Stimulated activated CD4-positive, alpha-beta T cell treated with anti-CD3 and anti-CD28 coated beads, TNF-alpha, amount 100 ng/mL, for 48 hours (primary cell): ENCODE results near the gene LSM14A.

Experiments
- DNase-seq, 3 donors: peaks; one replicate each; pipeline ENCODE4 v3.0.0-alpha.2; 2020; ENCODE audit warnings: low read depth in 3 of 3

The LSM14A gene

DNA sequence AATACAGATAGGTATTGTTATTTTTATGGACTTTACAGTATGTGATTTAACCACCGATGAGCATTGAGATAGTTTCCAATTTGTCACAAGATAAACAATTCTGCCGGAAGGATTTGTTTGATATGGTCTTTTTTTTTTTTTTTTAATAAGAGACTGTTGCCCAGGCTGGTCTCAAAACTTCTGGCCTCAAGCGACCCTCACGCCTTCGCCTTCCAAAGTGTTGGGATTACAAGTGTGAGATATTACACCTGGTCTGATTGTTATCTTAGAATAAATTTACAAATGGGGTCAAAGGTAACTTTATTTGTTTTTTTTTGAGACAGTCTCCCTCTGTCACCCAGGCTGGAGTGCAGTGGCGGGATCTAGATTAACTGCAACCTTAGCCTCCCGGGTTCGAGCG is 83.2 kb downstream of the LSM14A start:
- DNase-seq, result no peak

DNA sequence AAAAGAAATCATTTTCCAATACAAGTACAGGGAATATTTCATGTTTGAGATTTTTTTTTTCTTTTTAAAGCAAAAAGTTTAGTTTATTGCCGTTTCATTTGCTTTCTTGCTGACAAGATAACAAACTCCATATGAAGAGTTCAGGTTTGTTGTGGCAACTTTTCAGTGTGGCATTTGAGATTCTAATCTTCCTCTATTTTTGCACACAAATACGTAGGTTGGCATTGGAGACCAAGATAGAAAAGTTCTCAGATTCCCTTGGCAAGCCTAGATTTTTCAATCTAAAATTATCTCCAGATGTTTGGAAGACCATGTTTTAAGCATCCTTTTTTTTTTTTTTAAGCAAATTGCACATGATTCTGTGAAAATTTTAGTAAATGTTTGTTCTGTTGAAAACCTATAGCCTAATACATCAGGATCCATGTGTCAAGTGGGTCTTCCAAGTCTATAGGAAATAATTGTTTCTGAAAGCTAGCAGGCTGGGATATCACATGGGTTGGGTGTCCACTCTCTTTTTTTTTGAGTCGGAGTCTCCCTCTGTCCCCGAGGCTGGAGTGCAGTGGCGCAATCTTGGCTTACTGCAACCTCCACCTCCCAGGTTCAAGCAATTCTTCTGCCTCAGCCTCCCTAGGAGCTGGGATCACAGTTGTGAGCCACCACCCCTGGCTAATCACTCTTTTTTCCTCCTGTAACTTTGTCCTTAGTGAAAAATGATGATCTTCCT is 84.7 kb downstream of the LSM14A start:
- DNase-seq, result no peak

DNA sequence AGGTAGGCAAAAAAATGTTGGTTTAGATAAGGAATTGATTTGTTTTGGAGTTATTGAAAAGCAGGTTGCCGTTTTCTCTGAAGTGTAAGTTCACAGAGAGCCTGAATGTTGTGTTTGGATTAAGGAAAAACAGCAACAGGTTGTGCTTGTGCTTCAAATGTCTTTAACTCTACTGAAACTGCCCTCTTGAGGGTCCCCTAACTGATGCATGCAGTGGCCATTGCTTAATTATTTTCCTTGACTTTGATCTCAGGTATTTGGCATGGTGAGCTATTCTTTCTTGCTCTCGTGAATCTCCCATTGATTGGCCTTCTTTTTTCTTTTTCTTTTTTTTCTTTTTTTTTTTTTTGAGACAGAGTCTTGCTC is 85.2 kb downstream of the LSM14A start:
- DNase-seq, result no peak

DNA sequence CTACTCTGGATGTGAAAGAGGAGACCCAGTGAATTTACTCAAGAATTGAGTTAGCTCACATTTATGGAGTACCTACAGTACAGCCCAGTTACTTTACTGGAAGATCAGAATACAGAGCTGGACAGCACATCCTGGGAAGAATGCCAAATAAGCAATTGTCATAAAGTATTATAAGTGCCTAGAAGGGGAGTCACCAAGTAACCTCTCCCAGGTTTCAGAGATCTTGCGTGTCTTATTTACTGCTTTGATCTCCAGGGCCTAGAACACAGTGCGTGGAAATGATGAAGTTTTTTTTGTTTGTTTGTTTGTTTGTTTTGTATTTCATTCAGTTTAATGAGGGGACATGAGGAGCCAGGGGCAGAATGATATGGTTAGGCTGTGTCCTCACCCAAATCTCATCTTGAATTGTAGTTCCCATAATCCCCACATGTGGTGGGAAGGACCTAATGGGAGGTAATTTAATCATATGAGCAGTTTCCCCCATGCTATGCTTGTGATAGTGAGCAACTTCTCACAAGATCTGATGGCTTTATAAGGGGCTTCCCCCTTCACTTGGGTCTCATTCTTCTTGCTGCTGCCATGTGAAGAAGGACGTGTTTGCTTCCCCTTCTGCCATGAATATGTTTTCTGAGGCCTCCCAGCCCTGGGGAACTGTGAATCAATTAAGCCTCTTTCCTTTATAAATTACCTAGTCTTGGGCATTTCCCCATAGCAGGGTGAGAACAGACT is 87.2 kb downstream of the LSM14A start:
- DNase-seq, result no peak

DNA sequence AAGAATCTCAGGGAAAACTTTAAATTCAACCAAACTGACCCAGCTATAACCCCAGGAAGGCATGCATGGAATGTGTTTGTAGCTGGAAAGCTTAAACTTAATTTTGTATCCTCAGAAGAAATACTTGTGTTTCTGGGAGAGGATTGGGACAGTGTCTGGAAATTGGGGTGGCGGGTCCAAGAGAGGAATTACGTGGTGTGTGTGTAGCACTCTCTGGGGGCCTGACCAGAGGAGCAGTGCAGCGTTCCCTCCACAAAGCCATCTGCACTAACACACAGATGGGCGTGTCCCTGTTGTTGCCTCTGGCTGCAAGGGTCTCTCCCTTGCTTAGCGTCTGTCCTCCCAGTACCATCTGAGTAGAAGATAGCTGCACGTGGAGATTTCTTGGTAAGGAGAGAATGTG is 88.5 kb downstream of the LSM14A start:
- no peak for DNase-seq

DNA sequence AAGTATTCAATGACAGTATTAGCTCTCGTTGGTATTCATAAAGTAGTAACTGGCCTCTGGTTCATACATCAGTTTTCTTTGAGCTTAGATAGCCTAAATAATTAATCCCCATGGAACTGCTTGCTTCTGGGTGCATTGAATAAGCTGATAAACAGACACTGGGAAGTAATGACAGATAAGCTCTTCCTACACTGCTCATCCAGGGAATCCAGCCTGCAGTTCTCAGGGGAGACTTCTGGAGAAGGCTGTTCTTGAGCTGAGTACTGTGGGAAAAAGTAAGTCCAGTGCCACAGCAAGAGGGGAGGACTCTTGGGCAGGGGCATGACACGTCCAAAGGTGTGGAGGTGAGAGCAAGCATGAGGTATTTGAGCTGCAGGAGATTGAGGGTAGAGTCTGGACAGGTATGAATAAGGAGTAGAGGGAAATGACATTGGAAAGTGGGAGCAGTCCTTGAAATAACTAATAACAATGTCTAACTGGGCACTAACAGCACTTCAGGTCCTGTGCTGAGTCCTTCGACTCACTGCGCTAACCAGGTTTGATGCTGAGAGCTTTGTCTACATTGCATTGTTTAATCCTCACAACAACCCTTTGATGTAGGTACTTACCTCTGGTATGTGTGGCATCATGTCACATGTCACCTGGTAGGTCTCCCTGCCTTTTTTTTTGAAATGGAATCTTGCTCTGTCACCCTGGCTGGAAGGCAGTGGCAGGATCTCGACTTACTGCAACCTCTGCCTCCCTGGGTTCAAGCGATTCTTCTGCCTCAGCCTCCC is 89.2 kb downstream of the LSM14A start:
- DNase-seq, result no peak

DNA sequence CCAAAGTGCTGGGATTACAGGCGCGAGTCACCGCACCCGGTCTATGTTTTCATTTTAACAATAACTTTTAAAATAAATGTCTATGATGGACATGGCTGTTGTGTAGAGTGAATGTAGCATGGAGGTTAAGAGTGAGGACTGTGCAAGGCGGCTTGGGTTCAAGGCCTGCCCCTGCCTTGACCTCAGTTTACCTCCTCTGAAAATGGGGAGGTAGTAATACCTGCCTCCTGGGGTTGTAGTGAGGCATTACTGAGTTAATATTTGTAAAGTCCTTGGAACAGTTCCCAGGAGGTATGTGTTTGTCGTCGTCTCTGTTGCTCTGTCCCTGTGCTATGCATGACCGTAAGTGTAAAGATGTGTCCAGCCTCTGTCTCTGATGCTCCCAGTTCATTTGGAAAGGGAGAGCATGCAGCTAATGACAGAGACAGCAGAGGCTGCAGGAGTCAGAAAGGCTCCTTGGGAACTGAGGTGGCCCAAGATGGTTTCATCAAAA is 91.5 kb downstream of the LSM14A start:
- DNase-seq, result no peak

DNA sequence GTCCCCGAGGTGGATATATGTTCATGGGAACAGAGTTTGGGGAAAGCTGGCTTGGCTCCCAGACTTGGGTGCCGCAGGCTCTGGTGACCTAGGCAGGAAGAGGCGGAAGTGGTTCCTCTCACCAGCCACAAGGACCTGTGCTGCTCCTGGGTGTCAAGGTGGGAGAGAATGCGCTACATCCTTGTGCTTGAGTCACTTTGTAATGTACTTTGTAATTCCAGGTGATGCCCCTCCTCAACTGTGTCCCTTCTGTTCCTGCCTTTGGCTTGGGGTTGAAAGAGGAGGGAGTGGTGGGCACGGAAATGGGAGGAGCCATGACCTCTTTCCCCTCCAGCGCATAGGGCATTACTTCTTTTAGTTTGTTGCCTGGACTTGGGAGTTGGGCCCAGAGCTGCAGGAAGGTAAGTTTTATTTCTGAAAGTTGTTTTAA is 92.9 kb downstream of the LSM14A start:
- DNase-seq, result no peak

DNA sequence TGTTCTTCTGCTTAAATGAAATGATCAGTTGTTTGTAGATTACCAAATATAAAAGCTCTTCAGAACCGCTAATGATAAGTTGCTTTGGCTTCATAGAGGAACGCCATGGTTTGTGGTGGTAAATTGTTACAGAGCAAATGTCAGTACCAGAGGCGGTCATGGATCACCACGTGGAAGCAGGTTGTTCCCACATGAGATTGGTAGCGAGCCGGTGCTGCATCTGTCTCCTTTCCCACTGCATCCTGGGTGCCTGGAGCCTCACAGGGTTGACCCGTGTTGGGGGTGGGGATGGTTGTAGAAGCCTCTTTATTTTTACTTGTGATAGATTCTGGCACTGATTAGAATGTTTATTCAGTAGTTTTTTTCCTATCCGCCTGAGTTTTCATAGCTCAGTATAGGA is 96.8 kb downstream of the LSM14A start:
- DNase-seq, result no peak

DNA sequence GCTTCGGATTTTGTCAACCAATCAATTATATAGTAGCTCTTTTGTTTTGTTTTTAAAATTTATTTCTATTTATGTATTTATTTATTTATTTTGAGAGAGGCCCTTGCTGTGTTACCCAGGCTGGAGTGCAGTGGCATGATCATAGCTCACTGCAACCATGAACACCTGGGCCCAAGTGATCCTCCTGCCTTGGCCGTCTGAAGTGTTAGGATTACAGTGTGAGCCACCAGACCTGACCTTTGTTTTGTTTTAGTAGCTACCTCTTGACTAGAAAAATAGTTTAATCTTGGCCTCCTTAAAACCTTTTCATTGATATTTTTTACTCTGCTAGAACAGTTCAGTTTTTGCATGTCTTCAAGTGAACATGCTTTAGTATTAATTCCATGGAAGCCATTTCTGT is 97.2 kb downstream of the LSM14A start:
- no peak for DNase-seq

DNA sequence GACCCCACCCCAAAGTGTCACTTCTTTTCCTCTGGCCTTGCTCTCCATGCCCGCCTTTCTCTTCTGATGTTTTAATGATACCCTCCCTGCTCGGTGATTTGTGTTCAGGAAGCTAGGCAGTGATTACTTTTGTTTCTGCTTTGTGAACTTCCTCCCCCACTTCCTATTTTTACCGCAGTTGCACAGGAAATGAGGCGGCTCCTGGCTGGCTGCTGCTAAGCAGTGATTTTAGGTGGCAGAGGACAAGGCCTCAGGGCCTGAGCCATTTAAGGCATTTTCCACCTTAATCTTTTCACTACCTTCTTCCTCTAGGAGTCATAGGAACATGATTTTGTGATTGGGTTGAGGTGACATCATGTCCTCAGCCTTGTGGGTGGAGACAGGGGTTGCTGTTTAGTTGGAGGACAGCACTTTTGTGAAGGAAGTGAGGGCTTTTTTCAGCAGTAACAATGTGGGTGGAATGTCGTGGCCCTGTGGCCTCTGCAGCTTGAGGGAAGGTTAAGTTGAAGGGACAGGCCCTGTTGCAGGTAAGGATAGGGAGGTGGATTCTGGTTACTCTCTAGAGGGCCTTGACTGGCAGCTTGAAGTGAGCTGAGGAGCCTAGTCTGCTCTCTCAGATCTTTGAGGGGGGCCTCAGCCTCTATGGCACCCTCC is 97.8 kb downstream of the LSM14A start:
- DNase-seq, result peak; percentile 30 to 60 (median 47)

DNA sequence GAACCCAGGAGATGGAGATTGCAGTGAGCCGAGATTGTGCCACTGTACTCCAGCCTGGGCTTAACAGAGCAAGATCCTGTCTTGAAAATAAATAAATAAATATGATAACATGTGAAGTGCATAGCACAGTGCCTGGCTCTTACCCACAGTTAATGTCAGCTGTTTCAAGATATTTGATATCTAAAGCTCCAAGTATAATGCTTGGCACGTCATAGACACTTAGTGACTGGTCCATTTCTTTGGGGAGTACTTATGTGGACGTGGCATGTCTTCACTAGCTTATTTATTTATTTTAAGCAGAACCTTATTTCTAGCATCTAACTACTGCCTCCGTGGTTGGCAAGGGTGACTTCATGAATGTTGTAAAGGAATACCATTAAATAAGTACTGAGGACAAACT is 100.8 kb downstream of the LSM14A start:
- no peak for DNase-seq

DNA sequence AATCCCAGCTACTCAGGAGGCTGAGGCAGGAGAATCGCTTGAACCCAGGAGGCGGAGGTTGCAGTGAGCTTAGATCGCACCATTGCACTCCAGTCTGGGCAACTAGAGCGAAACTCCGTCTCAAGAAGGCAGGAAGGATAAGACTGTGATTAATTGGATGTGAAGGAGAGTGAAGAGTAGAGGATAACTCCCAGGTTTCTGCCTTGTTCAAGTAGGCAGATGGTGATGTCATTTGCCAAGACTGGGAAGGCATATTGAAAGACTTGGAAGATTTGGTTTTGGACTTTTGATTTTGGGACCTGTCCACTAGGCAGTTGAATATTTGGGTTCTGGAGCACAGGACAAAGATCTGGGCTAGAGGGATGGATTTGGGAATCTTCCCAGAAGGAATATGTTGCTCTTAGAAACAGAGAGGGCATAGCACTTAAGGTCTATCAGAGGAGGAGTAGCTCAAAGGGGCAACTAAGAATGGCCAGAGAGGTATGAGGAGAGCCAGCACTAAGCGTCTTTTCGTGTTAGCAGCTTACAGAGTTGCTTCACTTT is 102.1 kb downstream of the LSM14A start:
- no peak for DNase-seq

DNA sequence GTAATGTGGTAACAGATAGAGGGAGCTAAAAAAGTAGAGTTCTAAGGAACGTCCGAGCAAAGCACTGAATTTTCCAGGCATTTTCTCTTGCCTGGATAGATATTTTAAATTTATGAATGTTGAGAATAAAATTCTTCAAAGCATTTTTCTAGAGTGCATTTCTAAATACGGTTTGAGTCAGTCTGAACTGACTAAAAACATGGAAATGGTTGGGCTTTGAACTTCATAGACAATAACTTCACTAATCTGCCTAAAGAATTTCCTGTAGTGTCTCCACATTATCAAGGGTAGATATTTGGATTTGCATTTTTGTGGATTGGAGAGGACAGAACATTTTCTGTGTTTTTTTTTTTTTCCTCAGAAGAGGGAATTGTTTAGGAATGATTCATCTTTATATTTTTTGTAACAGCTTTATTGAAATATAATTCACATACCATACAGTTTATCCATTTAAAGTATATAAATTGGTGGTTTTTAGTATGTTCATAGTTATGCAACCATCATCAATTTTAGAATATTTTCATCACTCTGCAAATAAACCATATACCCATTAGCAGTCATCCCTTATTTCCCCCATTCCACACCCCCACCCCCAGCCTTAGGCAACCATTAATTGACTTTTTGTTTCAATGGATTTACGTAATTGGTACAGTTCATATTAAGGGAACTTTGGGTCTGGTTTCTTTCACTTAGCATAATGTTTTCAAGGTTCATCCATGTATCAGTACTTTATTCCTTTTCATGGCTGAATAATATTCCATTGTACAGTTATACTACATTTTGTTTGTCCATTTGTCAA is 102.7 kb downstream of the LSM14A start:
- no peak for DNase-seq

DNA sequence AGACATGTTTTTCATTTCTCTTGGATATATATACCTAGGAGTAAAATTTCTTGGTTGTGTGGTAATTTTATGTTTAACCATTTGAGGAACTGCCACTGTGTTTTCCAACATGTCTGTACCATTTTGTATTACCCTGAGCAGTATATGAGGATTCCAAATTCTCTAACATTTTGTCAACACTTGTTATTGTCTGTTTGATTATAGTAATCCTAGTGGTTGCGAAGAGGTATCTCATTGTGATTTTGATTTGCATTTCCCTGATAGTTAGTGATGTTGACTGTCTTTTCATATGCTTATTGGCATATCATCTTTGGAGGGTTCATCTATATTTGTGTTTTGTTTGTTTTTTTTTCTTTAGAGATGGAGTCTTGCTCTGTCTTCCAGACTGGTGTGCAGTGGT is 103.4 kb downstream of the LSM14A start:
- no peak for DNase-seq

DNA sequence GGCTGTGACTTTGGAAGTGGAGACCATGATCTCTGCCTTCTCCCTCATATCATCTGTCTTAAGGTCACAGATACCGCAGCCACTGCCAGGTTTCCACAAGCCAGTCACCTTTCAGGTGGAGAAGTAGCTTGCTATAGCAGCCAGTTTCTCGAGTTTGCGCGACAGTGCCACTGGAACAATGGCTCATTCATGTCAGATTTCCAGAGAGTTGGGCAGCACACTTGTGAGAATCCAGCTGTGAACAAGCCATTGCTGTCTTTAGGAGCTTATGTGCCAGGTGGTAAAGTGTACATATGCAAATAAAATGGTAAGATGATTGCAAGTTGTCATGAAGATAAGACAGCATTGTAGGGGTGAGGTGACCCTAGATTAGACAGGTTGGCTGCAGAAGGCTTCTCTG is 104.3 kb downstream of the LSM14A start:
- no peak for DNase-seq

DNA sequence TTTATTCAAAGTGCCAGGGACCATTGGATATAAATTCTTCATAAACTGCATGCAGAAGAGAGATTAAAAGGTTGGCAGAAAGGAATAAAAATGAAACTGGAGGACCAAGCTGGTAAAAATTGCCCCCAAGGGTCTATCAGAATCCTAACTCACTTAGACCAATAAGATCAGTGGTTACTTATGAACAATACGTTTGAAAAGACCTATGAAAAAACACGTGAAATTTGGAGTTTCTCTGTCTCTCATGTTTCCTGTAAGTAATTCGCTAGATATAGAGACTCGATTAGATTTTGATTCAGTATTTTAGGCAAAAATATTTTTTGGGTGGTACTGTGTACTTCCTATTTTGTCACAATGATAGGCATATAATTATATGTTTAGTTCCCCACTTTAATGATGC is 104.9 kb downstream of the LSM14A start:
- DNase-seq, result no peak

DNA sequence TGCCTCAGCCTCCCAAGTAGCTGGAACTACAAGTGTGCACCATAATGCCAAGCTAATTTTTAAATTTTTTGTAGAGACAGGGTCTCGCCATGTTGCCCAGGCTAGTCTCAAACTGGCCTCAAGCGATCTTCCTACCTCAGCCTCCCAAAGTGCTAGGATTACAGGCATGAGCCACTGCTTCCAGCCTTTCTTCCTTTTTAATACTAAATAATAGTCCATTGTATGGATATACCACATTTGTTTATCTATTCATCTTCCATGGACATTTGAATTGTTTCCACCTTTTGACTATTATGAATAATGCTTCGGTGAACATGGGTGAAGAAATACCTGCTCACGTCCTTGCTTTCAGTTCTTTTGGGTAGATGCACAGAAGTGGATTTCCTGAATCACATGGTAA is 106.5 kb downstream of the LSM14A start:
- DNase-seq, result no peak
